CD4-positive, alpha-beta memory T cell (primary cell): ENCODE data around the gene IL22RA2. TPM values are rescaled to one million over a fixed set of nuclear protein-coding genes. Genes with fewer than 3 reads are reported as not detected.
A peak's percentile ranks its signal among the peaks of the same experiment; 100 is the strongest.

ENCODE experiments used
- CTCF ChIA-PET: fragments of 350-600 bp; sonication (Branson Sonifier 250); formaldehyde crosslinking; loops from one replicate; lab custom pipeline; 2021; ENCODE audit warnings: inconsistent platforms; ENCODE audit not compliant: partially characterized antibody; lab: Charles Lee
- POLR2A ChIA-PET: fragments of 350-600 bp; sonication (Branson Sonifier 250); formaldehyde crosslinking; loops from one replicate; lab custom pipeline; 2021; ENCODE audit not compliant: partially characterized antibody; lab: Charles Lee
- DNase-seq, 5 donors: peaks; one replicate each; pipeline versions ENCODE4 v3.0.0 to v3.0.0-alpha.2; 2020 to 2022; ENCODE audit warnings: mixed read lengths in 1 of 5
- H3K27ac ChIP-seq: one replicate; pipeline ENCODE4 v1.7.0; 2013; ENCODE audit warnings: low read depth, low read length
- H3K27me3 ChIP-seq: 2 replicates; pipeline ENCODE4 v1.7.0; 2013; ENCODE audit warnings: mild to moderate bottlenecking, low read length, moderate library complexity; ENCODE audit not compliant: insufficient read depth
- H3K36me3 ChIP-seq: 2 replicates; pipeline ENCODE4 v1.7.0; 2013; ENCODE audit warnings: mild to moderate bottlenecking, low read length, moderate library complexity; ENCODE audit not compliant: insufficient read depth
- H3K4me1 ChIP-seq: 2 replicates; pipeline ENCODE4 v1.7.0; 2013; ENCODE audit warnings: mild to moderate bottlenecking, low read length, moderate library complexity; ENCODE audit not compliant: insufficient read depth
- H3K4me3 ChIP-seq, 2 donors: one replicate each; pipeline ENCODE4 v1.7.0; 2013; ENCODE audit warnings: low read length in 2 of 2, mild to moderate bottlenecking in 1 of 2
- H3K9me3 ChIP-seq, 2 donors: one replicate each; pipeline ENCODE4 v1.7.0; 2013; ENCODE audit warnings: low read length in 2 of 2, control low read depth in 1 of 2; ENCODE audit not compliant: control insufficient read depth in 1 of 2
- H3K27ac Mint-ChIP-seq, 7 donors: one replicate each; pipeline ENCODE4 v1.8.0; 2020 to 2021; ENCODE audit warnings: mixed read lengths in 7 of 7, mild to moderate bottlenecking in 6 of 7, inconsistent platforms in 3 of 7, moderate library complexity in 3 of 7
- H3K27me3 Mint-ChIP-seq, 2 donors: one replicate each; pipeline ENCODE4 v1.8.0; 2020 to 2021; ENCODE audit warnings: mixed read lengths in 2 of 2
- H3K36me3 Mint-ChIP-seq, 2 donors: one replicate each; pipeline ENCODE4 v1.8.0; 2020 to 2021; ENCODE audit warnings: mixed read lengths in 2 of 2, inconsistent platforms in 1 of 2, mild to moderate bottlenecking in 1 of 2
- H3K4me1 Mint-ChIP-seq, 4 donors: one replicate each; pipeline ENCODE4 v1.8.0; 2020 to 2021; ENCODE audit warnings: mixed read lengths in 4 of 4, mild to moderate bottlenecking in 1 of 4
- H3K4me3 Mint-ChIP-seq, 8 donors: one replicate each; pipeline ENCODE4 v1.8.0; 2020 to 2021; ENCODE audit warnings: mixed read lengths in 8 of 8, mild to moderate bottlenecking in 7 of 8, moderate library complexity in 6 of 8, inconsistent platforms in 3 of 8
- H3K9me3 Mint-ChIP-seq, 8 donors: one replicate each; pipeline ENCODE4 v1.8.0; 2020 to 2021; ENCODE audit warnings: mixed read lengths in 8 of 8, mild to moderate bottlenecking in 5 of 8, inconsistent platforms in 3 of 8, moderate library complexity in 1 of 8
- intact Hi-C: fragments of 100-400 bp; cut with micrococcal nuclease; formaldehyde crosslinking; loops from one replicate; pipeline ENCODE4 v1.15.1; 2023
- polyA plus RNA-seq, 2 donors: library from polyadenylated mRNA; unstranded; fragments of 300-500 nt; fragmentation: Illumina TruSeq; gene quantifications; one replicate each; pipeline ENCODE4 v1.2.3, GENCODE V29; 2021
- total RNA-seq, 2 experiments: library from RNA; stranded (reverse); gene quantifications; one replicate each; pipeline ENCODE4 v1.2.3, GENCODE V29; 2021

IL22RA2 gene
- total and polyA plus RNA-seq, 4 experiments from 2014 or later: not detected

- H3K9me3 ChIP-seq: peaks cover 0 to 4% of the 10 kb centered on the region in 2 donors
- no peak overlapping the region for H3K4me3 ChIP-seq
- CTCF ChIA-PET: interaction anchor here (3.4 kb wide), 1 partner anchor 180 kb away, joined by 13 read pairs; no protein-coding TSS in a partner anchor
- Mint-ChIP-seq H3K27ac (no peak overlapping the region), H3K36me3 (peaks cover 0 to 3% of the 10 kb centered on the region in 2 donors), H3K4me1 (no peaks in the 10 kb centered on the region), H3K27me3 (peaks cover 3 to 7% of the 10 kb centered on the region in 2 donors), H3K9me3 (peaks cover 0 to 19% (median 11%) of the 10 kb centered on the region in 8 donors), H3K4me3 (no peak overlapping the region)
- POLR2A ChIA-PET: no interaction called here
- no peaks in the 10 kb centered on the region for H3K27me3 ChIP-seq
- H3K36me3 ChIP-seq: no peaks in the 10 kb centered on the region
- H3K4me1 ChIP-seq: no peaks in the 10 kb centered on the region
- no peak overlapping the region for H3K27ac ChIP-seq
- no peak for DNase-seq
- intact Hi-C loops: no loop called here
Measured at GRCh38 chr6:137134483-137134882, 39.0 kb downstream of the IL22RA2 start.

DNA sequence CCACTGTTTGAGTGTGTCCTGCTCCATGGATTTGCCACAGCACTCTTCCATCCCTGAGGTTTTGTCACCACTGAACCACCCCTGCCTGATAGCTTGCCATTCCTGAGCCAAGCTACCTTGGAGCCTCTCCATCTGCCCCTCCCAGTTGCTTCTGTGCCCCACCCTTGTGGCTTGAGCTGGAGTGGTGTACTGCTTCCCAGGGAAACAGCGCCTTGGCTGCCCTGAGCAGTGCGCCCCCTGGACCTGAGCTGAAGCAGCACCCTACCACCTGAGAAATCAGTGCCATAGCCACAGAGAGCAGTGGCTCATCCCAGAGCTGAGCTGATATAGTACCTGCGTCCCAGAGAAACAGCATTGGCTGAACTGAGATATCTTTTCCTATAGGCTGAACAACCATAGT is 40.3 kb downstream of the IL22RA2 start:
- ChIA-PET POLR2A (no interaction called here), CTCF (interaction anchor here (1.8 to 3.4 kb wide), 2 partner anchors 33 to 181 kb away, joined by 7 to 13 read pairs; no protein-coding TSS in a partner anchor)
- Histone ChIP-seq H3K27ac (no peak overlapping the region), H3K36me3 (no peaks in the 10 kb centered on the region), H3K27me3 (no peaks in the 10 kb centered on the region), H3K4me1 (no peaks in the 10 kb centered on the region), H3K9me3 (peaks cover 0 to 4% of the 10 kb centered on the region in 2 donors), H3K4me3 (no peak overlapping the region)
- H3K4me1 Mint-ChIP-seq: no peaks in the 10 kb centered on the region
- intact Hi-C loops: no loop called here
- no peak for DNase-seq
- peaks cover 0 to 25% (median 14%) of the 10 kb centered on the region in 8 donors for H3K9me3 Mint-ChIP-seq
- H3K27me3 Mint-ChIP-seq: peaks cover 3 to 9% of the 10 kb centered on the region in 2 donors
- no peak overlapping the region for H3K4me3 Mint-ChIP-seq
- H3K27ac Mint-ChIP-seq: no peak overlapping the region
- H3K36me3 Mint-ChIP-seq: peaks cover 0 to 3% of the 10 kb centered on the region in 2 donors

DNA sequence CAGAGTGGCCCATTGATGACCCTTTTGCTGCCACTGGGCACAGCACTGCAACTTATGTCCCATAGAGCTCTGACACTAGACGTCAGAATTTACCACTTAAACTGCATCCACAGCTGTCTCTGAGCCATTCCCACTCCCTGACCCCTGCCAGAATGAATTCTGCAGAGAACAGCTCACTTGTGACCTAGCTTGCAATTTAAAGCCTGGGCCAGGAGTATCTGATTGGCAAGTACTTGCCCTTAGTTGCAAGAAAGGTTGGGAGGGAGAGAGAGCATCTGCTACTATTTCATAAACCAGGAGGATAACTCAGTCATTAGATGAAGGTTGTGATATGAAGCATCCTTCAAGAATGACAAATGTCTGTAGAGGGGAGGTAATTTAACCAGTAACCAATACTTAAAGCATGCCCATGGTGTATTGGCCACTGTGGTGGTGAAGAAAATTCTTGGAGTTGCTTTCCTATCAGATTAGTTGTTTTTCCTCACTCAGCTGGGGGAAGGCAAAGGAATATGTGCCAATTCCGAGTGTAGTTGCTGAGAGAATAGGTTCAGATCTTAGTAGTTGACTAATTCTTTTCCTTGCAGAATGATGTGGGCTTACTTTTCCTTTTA is 46.5 kb downstream of the IL22RA2 start:
- Mint-ChIP-seq H3K27me3 (peaks cover 3 to 5% of the 10 kb centered on the region in 2 donors), H3K9me3 (peaks cover 0 to 9% (median 5%) of the 10 kb centered on the region in 8 donors), H3K36me3 (no peaks in the 10 kb centered on the region), H3K27ac (no peak overlapping the region), H3K4me3 (no peak overlapping the region), H3K4me1 (no peaks in the 10 kb centered on the region)
- POLR2A ChIA-PET: no interaction called here
- Histone ChIP-seq H3K9me3 (no peaks in the 10 kb centered on the region), H3K4me3 (no peak overlapping the region), H3K4me1 (no peaks in the 10 kb centered on the region), H3K36me3 (no peaks in the 10 kb centered on the region), H3K27me3 (no peaks in the 10 kb centered on the region), H3K27ac (no peak overlapping the region)
- CTCF ChIA-PET: no interaction called here
- DNase-seq: no peak
- intact Hi-C loops: no loop called here

- POLR2A ChIA-PET: no interaction called here
- no peaks in the 10 kb centered on the region for H3K36me3 Mint-ChIP-seq
Measured at GRCh38 chr6:137123078-137123477, 50.4 kb downstream of the IL22RA2 start.

DNA sequence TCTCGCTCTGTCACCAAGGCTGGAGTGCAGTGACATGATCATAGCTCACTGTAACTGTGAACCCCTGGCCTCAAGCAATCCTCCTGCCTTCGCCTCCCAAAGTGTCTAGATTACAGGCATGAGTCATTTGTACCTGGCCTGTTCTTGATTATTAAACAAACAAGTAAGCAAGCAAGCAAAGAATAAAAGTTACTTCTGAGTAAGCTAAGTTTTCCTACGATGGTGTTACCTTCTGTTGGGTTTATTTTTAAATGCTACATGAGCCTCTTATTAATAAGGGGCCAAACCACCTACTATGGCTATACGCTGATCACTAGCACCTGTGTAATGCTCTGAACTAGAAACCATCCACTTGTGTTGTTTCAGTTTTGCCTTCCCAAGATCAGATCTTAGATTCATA is 50.8 kb downstream of the IL22RA2 start:
- no peak overlapping the region for H3K4me3 ChIP-seq
- no peaks in the 10 kb centered on the region for H3K9me3 ChIP-seq
- Mint-ChIP-seq H3K27me3 (peaks cover 0 to 3% of the 10 kb centered on the region in 2 donors), H3K4me3 (no peak overlapping the region), H3K27ac (peak overlapping the region in 1 of 7 donors; percentile 7), H3K9me3 (peaks cover 0 to 27% (median 12%) of the 10 kb centered on the region in 8 donors), H3K4me1 (peaks cover 0 to 8% (median 3%) of the 10 kb centered on the region in 4 donors), H3K36me3 (peaks cover 0 to 3% of the 10 kb centered on the region in 2 donors)
- no peak for DNase-seq
- intact Hi-C loops: no loop called here
- H3K36me3 ChIP-seq: no peaks in the 10 kb centered on the region
- POLR2A ChIA-PET: no interaction called here
- H3K27me3 ChIP-seq: no peaks in the 10 kb centered on the region
- H3K4me1 ChIP-seq: no peaks in the 10 kb centered on the region
- CTCF ChIA-PET: no interaction called here
- no peak overlapping the region for H3K27ac ChIP-seq

More at GRCh38 chr6:137123078-137123477, 50.4 kb downstream of the IL22RA2 start:
- Histone ChIP-seq H3K9me3 (no peaks in the 10 kb centered on the region), H3K27ac (no peak overlapping the region), H3K4me1 (no peaks in the 10 kb centered on the region), H3K36me3 (no peaks in the 10 kb centered on the region), H3K4me3 (no peak overlapping the region), H3K27me3 (no peaks in the 10 kb centered on the region)
- Mint-ChIP-seq H3K27ac (no peak overlapping the region), H3K4me3 (no peak overlapping the region), H3K9me3 (peaks cover 0 to 23% (median 10%) of the 10 kb centered on the region in 8 donors), H3K27me3 (peaks cover 0 to 3% of the 10 kb centered on the region in 2 donors), H3K4me1 (peaks cover 0 to 8% (median 3%) of the 10 kb centered on the region in 4 donors)
- DNase-seq: no peak
- CTCF ChIA-PET: no interaction called here
- intact Hi-C loops: no loop called here

GRCh38 chr6:137121401-137121997 is 51.9 kb downstream of the IL22RA2 start:
- H3K27ac Mint-ChIP-seq: peak overlapping the region in 3 of 7 donors; percentile 2 to 81 (median 15)

GRCh38 chr6:137120748-137121147 is 52.7 kb downstream of the IL22RA2 start:
- no peaks in the 10 kb centered on the region for H3K36me3 ChIP-seq
- ChIA-PET CTCF (no interaction called here), POLR2A (no interaction called here)
- no peaks in the 10 kb centered on the region for H3K27me3 ChIP-seq
- H3K9me3 ChIP-seq: no peaks in the 10 kb centered on the region
- Mint-ChIP-seq H3K36me3 (peaks cover 0 to 3% of the 10 kb centered on the region in 2 donors), H3K4me3 (no peak overlapping the region), H3K4me1 (peaks cover 0 to 8% (median 3%) of the 10 kb centered on the region in 4 donors), H3K9me3 (peaks cover 0 to 28% (median 12%) of the 10 kb centered on the region in 8 donors), H3K27me3 (peaks cover 0 to 3% of the 10 kb centered on the region in 2 donors), H3K27ac (peak overlapping the region in 1 of 7 donors; percentile 15)
- no peak for DNase-seq
- H3K4me3 ChIP-seq: no peak overlapping the region
- intact Hi-C loops: no loop called here
- no peak overlapping the region for H3K27ac ChIP-seq
- no peaks in the 10 kb centered on the region for H3K4me1 ChIP-seq

More at GRCh38 chr6:137121401-137121997, 51.9 kb downstream of the IL22RA2 start:
- no peaks in the 10 kb centered on the region for H3K4me1 ChIP-seq
- no peaks in the 10 kb centered on the region for H3K36me3 ChIP-seq
- no peak overlapping the region for H3K4me3 ChIP-seq
- no peak overlapping the region for H3K27ac ChIP-seq
- intact Hi-C loops: no loop called here
- no peak for DNase-seq
- peaks cover 0 to 3% of the 10 kb centered on the region in 2 donors for H3K36me3 Mint-ChIP-seq
- no peaks in the 10 kb centered on the region for H3K27me3 ChIP-seq
- POLR2A ChIA-PET: no interaction called here
- peaks cover 0 to 28% (median 12%) of the 10 kb centered on the region in 8 donors for H3K9me3 Mint-ChIP-seq
- H3K27me3 Mint-ChIP-seq: peaks cover 0 to 6% of the 10 kb centered on the region in 2 donors
- CTCF ChIA-PET: no interaction called here
- no peaks in the 10 kb centered on the region for H3K9me3 ChIP-seq
- peaks cover 0 to 8% (median 3%) of the 10 kb centered on the region in 4 donors for H3K4me1 Mint-ChIP-seq
- peak overlapping the region in 4 of 8 donors; percentile 11 to 58 (median 45) for H3K4me3 Mint-ChIP-seq
